Left lung (tissue), 10 donors: ENCODE results near the gene C17orf50. TPM values are rescaled to one million over a fixed set of nuclear protein-coding genes. Genes with fewer than 3 reads are reported as not detected.

Source experiments
- ATAC-seq: fragments of 200-7000 bp; cut with Tn5 transposase; one replicate; pipeline ENCODE4 v1.9.1; 2020; ENCODE audit warnings: moderate library complexity
- DNase-seq, 4 donors: peaks; one replicate each; pipeline ENCODE4 v3.0.0-alpha.2; 2013 to 2020
- H3K27ac ChIP-seq, 2 donors: fragments of 200-600 bp; sonication (generic) in 1 of 2; one replicate each; pipeline versions ENCODE4 v1.5.0 to v1.8.0; 2020 to 2021
- H3K27me3 ChIP-seq, 2 donors: fragments of 200-600 bp; sonication (generic) in 1 of 2; one replicate each; pipeline versions ENCODE4 v1.5.0 to v1.8.0; 2020 to 2021
- H3K36me3 ChIP-seq, 2 donors: fragments of 200-600 bp; sonication (generic) in 1 of 2; one replicate each; pipeline versions ENCODE4 v1.5.0 to v1.8.0; 2020 to 2021
- H3K4me1 ChIP-seq, 2 donors: fragments of 200-600 bp; one replicate each; pipeline ENCODE4 v1.8.0; 2021
- H3K4me3 ChIP-seq, 2 donors: fragments of 200-600 bp; sonication (generic) in 1 of 2; one replicate each; pipeline versions ENCODE4 v1.5.0 to v1.8.0; 2020 to 2021; ENCODE audit warnings: mild to moderate bottlenecking in 1 of 2
- H3K9me3 ChIP-seq, 2 donors: fragments of 200-600 bp; sonication (generic) in 1 of 2; one replicate each; pipeline versions ENCODE4 v1.5.0 to v1.8.0; 2020 to 2021
- intact Hi-C, 2 donors: fragments of 100-400 bp; cut with DNase I; formaldehyde crosslinking; loops; one replicate each; pipeline versions ENCODE4 v1.11.2 to v1.14.2; 2022
- polyA plus RNA-seq, 6 donors: library from polyadenylated mRNA; unstranded; fragments of 120-200 nt; gene quantifications; one replicate each; pipeline ENCODE4 v1.2.1, GENCODE V29; 2013; ENCODE audit not compliant: insufficient read length in 6 of 6
- total RNA-seq, 2 donors: library from RNA; stranded (reverse); fragmentation: NEBNext Ultra II Directional; extraction: Animal tissue kit (Norgen Biotek cat#: 25700); gene quantifications; one replicate each; pipeline ENCODE4 v1.2.1, GENCODE V29; 2021
- TF ChIP-seq, protein P1 (sequence below), 2 donors: fragments of 200-600 bp; sonication (generic) in 1 of 2; IDR thresholded peaks; one replicate each; pipeline versions ENCODE4 v1.5.0 to v1.8.0; 2021; ENCODE audit warnings: antibody characterized with exemption in 2 of 2
- donor health status: DM: no; HTN: yes; CAD: no.
- donor health status: DM: no; HTN: no; CAD: no.

C17orf50 gene
- total and polyA plus RNA-seq, 8 donors = 0.16 to 0.21 (median 0.20) TPM; not detected in 5

DNA sequence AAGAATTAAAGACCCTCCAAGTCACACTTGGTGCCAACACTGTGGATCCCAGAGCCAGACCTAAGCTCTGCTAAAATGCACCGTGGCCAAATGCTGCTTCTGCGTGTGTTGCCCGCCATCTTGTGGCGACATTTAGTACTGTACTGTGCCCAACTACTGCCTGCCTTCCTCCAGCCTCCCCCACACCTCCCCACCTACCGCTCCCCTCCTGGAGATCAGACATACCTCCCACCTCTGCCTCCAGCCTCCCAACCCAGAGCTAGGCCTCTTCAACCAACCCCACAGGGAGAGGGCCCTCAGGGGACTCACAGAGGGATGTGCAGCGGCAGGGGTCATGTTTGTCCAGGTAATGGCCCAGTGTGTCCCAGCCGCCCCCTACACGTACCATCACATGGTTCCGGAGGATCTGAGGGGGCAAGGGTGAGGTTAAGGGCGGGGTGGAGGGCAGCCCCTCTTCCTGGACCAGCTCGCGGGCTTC lies 13.1 kb upstream of the C17orf50 start:
- H3K9me3 ChIP-seq = no peaks in the 10 kb centered on the region
- ATAC-seq (peak; percentile 92), DNase-seq (peak; percentile 59 to 87 (median 71))
- H3K4me1 ChIP-seq = peaks cover 0 to 5% of the 10 kb centered on the region in 2 donors
- H3K36me3 ChIP-seq = no peaks in the 10 kb centered on the region
- TF ChIP-seq, protein P1, sequence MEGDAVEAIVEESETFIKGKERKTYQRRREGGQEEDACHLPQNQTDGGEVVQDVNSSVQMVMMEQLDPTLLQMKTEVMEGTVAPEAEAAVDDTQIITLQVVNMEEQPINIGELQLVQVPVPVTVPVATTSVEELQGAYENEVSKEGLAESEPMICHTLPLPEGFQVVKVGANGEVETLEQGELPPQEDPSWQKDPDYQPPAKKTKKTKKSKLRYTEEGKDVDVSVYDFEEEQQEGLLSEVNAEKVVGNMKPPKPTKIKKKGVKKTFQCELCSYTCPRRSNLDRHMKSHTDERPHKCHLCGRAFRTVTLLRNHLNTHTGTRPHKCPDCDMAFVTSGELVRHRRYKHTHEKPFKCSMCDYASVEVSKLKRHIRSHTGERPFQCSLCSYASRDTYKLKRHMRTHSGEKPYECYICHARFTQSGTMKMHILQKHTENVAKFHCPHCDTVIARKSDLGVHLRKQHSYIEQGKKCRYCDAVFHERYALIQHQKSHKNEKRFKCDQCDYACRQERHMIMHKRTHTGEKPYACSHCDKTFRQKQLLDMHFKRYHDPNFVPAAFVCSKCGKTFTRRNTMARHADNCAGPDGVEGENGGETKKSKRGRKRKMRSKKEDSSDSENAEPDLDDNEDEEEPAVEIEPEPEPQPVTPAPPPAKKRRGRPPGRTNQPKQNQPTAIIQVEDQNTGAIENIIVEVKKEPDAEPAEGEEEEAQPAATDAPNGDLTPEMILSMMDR (IDR thresholded peaks at IDR 0.05) = peak; percentile 85 to 87
- H3K4me3 ChIP-seq = no peak overlapping the region
- intact Hi-C loops = loop anchor here in 1 of 2 donors (5.0 kb wide), 1 partner anchor 130 kb away; no protein-coding TSS in a partner anchor
- H3K27me3 ChIP-seq = peaks cover 6 to 65% of the 10 kb centered on the region in 2 donors
- no peak overlapping the region for H3K27ac ChIP-seq

DNA sequence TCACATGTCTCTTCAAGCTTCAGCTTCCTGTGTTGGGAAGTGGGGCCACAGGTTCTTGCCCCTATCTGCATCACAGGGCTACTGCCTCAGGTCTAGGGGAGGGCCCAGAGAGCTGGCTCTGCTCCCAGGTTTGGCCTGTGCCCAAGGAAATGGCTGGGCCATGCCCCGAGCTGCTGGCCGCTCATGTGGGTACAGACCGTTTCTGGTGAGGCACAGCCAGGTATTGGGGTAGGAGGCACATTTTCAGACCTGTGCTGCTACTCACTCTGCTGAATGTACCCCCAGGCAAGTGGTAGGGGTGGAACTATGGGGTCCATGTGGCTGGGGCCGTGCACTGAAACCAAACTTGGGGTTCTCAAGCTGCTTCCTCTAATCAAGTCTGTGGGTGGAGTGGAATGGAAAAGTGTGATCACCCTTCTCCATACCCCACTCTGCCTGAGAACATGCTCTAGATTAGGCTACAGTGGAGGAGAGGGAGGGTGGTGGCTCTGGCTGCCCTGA lies 12.3 kb upstream of the C17orf50 start:
- TF ChIP-seq, protein P1 (IDR thresholded peaks at IDR 0.05) = no peak
- DNase-seq = peak in 1 of 4 donors; percentile 52
- Histone ChIP-seq H3K4me3 (no peak overlapping the region), H3K36me3 (no peaks in the 10 kb centered on the region), H3K27ac (no peak overlapping the region), H3K9me3 (no peaks in the 10 kb centered on the region), H3K27me3 (peaks cover 6 to 65% of the 10 kb centered on the region in 2 donors), H3K4me1 (peaks cover 0 to 5% of the 10 kb centered on the region in 2 donors)
- intact Hi-C loops = loop anchor here in 1 of 2 donors (5.0 kb wide), 1 partner anchor 131 kb away; no protein-coding TSS in a partner anchor
- ATAC-seq = peak; percentile 70

DNA sequence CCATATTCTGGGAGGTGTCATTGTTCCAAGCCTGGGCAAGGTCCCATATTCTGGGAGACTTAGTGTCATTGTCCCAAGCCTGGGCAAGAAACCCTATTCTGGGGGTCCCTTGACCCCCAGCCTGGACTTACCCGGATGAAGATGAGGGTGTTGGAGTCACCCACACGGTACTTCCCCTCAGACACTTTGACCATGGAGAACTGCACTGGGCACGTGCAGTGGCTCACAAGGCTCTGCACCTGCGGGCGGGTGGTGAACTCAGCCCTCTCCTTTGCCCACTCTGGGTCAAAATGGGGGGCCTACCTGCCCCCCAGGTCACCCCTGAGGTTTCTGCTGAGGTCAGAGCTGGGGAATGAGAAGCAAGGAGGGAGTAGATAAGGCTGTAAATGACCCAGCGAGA lies 11.7 kb upstream of the C17orf50 start:
- Histone ChIP-seq H3K27ac (no peak overlapping the region), H3K4me1 (peaks cover 0 to 5% of the 10 kb centered on the region in 2 donors), H3K27me3 (peaks cover 6 to 60% of the 10 kb centered on the region in 2 donors), H3K36me3 (no peaks in the 10 kb centered on the region), H3K4me3 (no peak overlapping the region), H3K9me3 (no peaks in the 10 kb centered on the region)
- TF ChIP-seq, protein P1 (IDR thresholded peaks at IDR 0.05) = no peak
- no peak for DNase-seq
- ATAC-seq = no peak
- intact Hi-C loops = loop anchor here in 1 of 2 donors (5.0 kb wide), 1 partner anchor 132 kb away; no protein-coding TSS in a partner anchor

DNA sequence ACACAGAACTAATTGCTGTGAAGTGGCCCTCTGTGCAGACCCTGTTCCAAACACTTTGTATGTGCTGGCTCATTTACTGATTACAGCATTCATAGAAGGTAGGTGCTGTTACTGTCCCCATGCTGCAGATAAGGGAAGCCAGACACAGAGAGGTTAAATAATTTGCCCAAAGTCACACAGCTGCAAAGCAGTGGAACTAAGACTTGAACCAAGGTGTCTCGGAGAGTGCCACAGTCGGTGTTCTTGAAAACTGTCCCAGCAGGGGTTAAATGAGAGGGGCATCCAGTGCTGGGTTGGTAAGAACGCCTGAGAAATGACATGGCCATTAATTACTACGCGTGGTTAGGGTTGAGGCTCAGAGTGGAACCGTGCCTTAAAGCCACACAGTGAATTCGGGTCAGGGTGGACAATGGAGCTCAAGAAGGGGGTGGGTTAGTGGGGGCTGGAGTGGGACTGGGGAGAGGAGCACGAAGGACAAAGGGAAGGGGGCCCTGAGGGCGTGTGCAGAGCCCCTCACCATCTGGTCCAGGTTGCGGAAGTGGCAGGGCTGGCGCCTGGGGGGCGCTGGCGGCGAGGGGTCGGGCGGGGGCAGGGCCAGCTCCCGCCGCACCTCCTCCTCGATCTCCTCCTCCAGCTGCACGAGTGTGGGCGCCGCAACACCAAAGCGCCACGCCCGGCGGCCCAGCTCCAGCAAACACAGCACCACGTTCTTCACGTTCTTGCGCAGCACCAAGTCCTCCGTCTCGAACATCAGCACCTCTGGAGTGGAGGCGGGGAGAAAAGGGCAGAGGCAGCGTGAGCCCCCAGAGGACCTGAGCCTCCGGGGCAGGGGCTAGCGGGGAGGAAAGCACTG lies 10.9 kb upstream of the C17orf50 start:
- ATAC-seq = peak; percentile 25
- DNase-seq = peak in 1 of 4 donors; percentile 73
- Histone ChIP-seq H3K4me3 (no peak overlapping the region), H3K4me1 (peaks cover 0 to 5% of the 10 kb centered on the region in 2 donors), H3K36me3 (no peaks in the 10 kb centered on the region), H3K9me3 (no peaks in the 10 kb centered on the region), H3K27ac (no peak overlapping the region), H3K27me3 (peaks cover 6 to 60% of the 10 kb centered on the region in 2 donors)
- intact Hi-C loops = loop anchor here in 1 of 2 donors (5.0 kb wide), 1 partner anchor 132 kb away; no protein-coding TSS in a partner anchor
- TF ChIP-seq, protein P1 (IDR thresholded peaks at IDR 0.05) = no peak
